ENCODE results near the gene EIF2AK3.

EIF2AK3 gene

DNA sequence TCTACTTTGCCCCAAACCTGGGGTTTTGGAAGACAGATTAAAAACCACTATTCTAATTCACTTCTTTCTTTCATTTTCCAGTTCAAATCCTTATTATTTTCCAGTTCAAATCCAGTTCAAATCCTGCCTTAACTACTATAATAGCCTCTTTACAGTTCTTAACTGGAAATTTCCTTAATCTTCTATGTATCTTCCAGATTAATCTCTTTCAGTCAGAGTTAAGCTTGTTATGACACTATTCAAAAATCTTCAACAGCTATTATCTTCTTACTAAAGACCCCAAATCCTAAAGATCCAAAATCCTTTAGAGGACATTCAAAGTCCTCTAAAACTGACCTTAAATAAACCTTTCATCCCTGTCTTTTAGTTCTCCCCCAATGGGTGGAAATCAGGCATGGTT lies 30.1 kb downstream of the EIF2AK3 start:
- no peak overlapping the region for H3K4me3 Mint-ChIP-seq
- H3K36me3 Mint-ChIP-seq (ENCODE audit: low read depth), result peaks cover 12% of the 10 kb centered on the region
- H3K4me1 Mint-ChIP-seq (ENCODE audit: low read depth), result peaks cover 18% of the 10 kb centered on the region
- H3K27ac Mint-ChIP-seq, result no peak overlapping the region
- no peaks in the 10 kb centered on the region for H3K27me3 Mint-ChIP-seq (ENCODE audit: low read depth)
- H3K9me3 Mint-ChIP-seq, result no peaks in the 10 kb centered on the region

DNA sequence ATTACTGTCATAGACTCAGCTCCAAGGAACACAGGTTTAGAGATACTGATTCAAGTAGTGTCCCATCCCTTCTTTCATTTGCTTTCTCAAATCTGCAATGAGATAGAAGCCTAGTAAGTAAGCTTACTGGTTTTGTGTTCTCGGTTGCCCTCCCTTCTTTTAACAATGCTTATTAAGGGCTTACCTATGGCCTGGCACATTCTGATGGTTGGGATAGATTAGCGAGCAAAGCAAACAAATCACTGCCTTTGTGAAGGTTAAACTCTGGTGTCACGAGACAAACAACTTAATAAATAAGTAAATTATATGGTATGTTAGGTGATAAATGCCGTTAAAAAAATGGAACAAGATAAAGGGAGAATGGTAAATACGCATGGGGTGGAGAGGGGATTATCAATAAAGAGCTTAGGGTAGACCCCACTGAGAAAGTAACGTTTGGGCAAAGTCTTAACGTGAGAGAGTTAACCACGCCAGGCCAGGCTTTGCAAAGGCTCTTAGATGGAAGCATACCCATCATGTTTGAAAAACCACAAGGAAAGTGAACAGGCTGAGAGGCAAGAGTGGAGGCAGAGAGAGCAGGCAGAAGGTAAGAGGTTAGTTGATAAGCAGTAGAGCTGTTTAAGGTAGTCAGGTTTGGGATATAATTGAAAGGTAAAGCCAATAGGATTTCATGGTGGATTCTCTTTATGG lies 31.0 kb downstream of the EIF2AK3 start:
- Mint-ChIP-seq H3K36me3 (ENCODE audit: low read depth) (peaks cover 12% of the 10 kb centered on the region), H3K27ac (no peak overlapping the region), H3K27me3 (ENCODE audit: low read depth) (no peaks in the 10 kb centered on the region), H3K9me3 (no peaks in the 10 kb centered on the region), H3K4me1 (ENCODE audit: low read depth) (peaks cover 17% of the 10 kb centered on the region), H3K4me3 (no peak overlapping the region)

DNA sequence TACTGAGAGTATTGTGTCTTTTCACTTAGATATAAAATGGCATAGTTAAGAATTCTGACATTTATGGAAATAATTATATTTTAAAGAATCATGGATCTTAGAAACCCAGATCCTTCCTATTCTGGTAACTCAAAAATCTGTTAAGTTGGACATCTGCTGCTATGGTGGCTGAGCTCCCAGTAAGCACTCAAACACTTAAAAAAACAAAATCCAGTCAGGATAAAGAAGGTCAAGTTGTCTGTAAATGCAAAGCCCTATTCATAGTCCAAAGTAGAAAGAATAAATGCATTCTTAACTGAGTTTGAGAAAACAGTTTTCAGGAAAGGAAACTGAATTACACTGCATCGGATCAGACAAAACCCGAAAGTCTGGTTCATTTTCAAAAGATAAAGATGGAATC lies 35.6 kb downstream of the EIF2AK3 start:
- Mint-ChIP-seq H3K27me3 (ENCODE audit: low read depth) (no peaks in the 10 kb centered on the region), H3K4me1 (ENCODE audit: low read depth) (peaks cover 5% of the 10 kb centered on the region), H3K4me3 (no peak overlapping the region), H3K9me3 (no peaks in the 10 kb centered on the region), H3K36me3 (ENCODE audit: low read depth) (peaks cover 32% of the 10 kb centered on the region), H3K27ac (no peak overlapping the region)

DNA sequence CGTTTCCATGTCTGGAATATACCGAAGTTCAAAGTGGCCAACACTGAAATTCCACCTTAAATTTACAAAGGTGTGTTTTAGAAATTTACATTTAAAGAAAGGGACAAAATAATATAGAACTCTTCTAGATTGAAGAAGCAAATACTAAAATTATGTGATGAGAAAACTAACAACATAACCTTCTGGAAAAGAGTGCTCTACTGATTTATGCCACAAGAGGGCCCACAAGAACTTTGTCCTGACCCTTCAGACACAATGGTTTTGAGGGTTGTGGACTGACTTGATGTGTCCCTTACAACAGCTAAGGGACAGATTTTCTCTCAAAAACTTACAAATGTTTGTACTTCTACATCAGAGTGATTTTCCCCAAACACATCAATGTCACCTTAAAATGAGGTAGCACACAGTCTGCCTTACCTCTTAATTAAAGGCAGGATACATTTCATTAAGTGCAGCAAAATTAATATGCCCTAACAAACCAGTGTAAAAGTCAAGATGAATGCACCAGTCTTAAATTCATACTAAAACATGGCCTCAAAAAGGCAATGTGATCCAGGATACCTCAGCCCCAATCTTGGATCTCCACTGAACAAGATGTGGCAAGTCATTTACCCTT lies 36.2 kb downstream of the EIF2AK3 start:
- Mint-ChIP-seq H3K36me3 (ENCODE audit: low read depth) (peaks cover 32% of the 10 kb centered on the region), H3K27me3 (ENCODE audit: low read depth) (no peaks in the 10 kb centered on the region), H3K9me3 (no peaks in the 10 kb centered on the region), H3K4me1 (ENCODE audit: low read depth) (peaks cover 3% of the 10 kb centered on the region), H3K27ac (no peak overlapping the region), H3K4me3 (no peak overlapping the region)

DNA sequence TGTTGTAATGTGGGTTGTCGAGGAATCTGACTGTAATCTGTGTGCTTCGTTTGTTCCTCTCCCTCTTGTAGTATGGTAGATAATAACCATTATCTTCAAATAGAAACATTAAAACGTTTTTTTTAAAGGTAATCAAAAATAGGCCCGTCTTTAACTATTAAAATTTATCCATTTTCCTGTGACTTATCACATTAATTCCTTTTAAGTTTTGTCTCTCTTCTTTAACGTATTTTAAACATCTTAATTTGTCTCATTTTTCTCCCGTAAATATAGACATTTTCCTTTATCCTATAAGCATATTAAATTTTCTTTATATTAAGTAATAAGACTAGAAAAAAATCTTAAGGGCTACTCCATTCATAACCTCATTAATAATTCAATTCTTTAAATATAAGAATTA lies 41.3 kb downstream of the EIF2AK3 start:
- Mint-ChIP-seq H3K4me3 (no peak overlapping the region), H3K4me1 (ENCODE audit: low read depth) (no peaks in the 10 kb centered on the region), H3K9me3 (no peaks in the 10 kb centered on the region), H3K36me3 (ENCODE audit: low read depth) (peaks cover 41% of the 10 kb centered on the region), H3K27me3 (ENCODE audit: low read depth) (no peaks in the 10 kb centered on the region), H3K27ac (no peak overlapping the region)

DNA sequence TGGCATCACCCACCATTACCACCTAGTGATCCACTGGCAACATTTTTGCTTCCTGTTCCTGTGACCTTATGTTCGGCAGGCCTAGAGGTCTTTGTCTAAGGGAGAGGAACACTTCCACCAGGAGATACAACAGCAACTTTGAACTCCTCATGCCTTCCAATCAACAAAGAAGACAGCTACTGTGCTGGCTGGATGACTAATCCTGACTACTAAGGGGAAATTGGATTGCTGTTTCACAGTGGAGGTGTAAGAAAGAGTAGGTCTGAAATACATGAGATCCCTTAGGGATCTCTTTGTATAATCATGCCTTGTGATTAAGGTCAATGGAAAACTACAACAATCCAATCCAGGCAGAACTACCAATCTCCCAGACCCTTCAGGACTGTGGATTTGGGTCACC lies 45.2 kb downstream of the EIF2AK3 start:
- Mint-ChIP-seq H3K27ac (no peak overlapping the region), H3K4me1 (ENCODE audit: low read depth) (no peaks in the 10 kb centered on the region), H3K27me3 (ENCODE audit: low read depth) (no peaks in the 10 kb centered on the region), H3K36me3 (ENCODE audit: low read depth) (peaks cover 37% of the 10 kb centered on the region), H3K9me3 (no peaks in the 10 kb centered on the region), H3K4me3 (no peak overlapping the region)

DNA sequence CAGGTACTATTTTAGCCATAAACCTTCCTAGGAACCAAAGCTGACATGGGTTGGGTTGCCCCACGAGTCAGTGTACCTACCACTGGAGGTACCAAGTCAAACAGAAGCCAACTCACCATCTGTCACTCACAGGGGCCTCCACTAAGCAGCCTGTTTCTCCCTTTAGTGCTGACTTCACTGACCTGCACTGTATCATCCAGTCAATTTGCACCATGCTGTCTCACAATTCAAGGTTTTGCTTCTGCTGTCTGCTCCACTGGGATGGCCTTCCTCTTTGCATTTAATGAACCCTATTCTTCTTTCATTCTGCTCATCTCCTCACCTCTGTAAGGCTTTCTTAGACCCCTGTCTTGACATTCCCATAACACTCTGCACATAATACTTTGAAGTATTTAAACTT lies 47.2 kb downstream of the EIF2AK3 start:
- H3K9me3 Mint-ChIP-seq, result no peaks in the 10 kb centered on the region
- H3K4me3 Mint-ChIP-seq, result no peak overlapping the region
- H3K27ac Mint-ChIP-seq, result no peak overlapping the region
- H3K36me3 Mint-ChIP-seq (ENCODE audit: low read depth), result peaks cover 39% of the 10 kb centered on the region
- peaks cover 6% of the 10 kb centered on the region for H3K4me1 Mint-ChIP-seq (ENCODE audit: low read depth)
- H3K27me3 Mint-ChIP-seq (ENCODE audit: low read depth), result no peaks in the 10 kb centered on the region

DNA sequence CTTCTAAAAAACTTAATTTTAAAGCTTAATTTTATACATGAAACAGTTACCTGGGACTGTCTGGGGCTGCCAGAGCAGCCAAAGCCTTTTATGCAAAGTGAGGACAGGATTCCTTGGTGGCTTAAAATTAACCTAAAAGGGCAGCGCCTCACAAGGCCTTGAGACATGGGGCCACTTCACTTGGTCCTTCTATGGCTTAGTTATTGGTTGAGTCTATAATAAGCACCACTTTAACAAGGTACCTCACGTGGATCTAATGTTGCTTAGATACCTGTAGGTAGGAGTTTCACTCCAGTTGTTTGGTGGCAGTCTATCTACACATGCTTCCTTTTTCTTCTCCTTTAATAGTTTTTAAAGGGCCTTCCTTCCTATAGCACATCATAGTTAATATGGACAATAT lies 51.6 kb downstream of the EIF2AK3 start:
- no peaks in the 10 kb centered on the region for H3K27me3 Mint-ChIP-seq (ENCODE audit: low read depth)
- no peak overlapping the region for H3K27ac Mint-ChIP-seq
- no peaks in the 10 kb centered on the region for H3K9me3 Mint-ChIP-seq
- H3K4me3 Mint-ChIP-seq, result no peak overlapping the region
- peaks cover 46% of the 10 kb centered on the region for H3K36me3 Mint-ChIP-seq (ENCODE audit: low read depth)
- peaks cover 18% of the 10 kb centered on the region for H3K4me1 Mint-ChIP-seq (ENCODE audit: low read depth)

DNA sequence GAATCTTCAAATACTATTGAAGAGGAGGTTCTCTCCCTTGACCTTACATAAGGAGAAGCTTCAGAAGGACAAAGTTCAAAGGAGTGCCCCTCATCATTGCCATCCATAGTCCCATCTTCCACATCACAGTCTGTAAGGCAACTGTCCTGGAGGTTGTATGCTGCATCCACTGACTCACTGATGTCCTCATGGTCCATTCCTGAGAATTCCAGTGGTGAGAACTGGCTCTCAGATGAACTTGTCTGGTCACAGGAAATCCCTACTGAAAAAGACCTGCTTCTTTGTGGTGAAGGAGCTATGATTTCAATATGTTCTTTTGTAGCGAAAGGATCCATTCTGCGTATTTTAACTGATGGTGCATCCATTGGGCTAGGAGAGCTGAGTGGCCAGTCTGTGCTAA lies 52.2 kb downstream of the EIF2AK3 start:
- Mint-ChIP-seq H3K36me3 (ENCODE audit: low read depth) (peaks cover 50% of the 10 kb centered on the region), H3K27me3 (ENCODE audit: low read depth) (no peaks in the 10 kb centered on the region), H3K27ac (peak overlapping the region; percentile 10), H3K9me3 (no peaks in the 10 kb centered on the region), H3K4me1 (ENCODE audit: low read depth) (peaks cover 18% of the 10 kb centered on the region), H3K4me3 (no peak overlapping the region)

DNA sequence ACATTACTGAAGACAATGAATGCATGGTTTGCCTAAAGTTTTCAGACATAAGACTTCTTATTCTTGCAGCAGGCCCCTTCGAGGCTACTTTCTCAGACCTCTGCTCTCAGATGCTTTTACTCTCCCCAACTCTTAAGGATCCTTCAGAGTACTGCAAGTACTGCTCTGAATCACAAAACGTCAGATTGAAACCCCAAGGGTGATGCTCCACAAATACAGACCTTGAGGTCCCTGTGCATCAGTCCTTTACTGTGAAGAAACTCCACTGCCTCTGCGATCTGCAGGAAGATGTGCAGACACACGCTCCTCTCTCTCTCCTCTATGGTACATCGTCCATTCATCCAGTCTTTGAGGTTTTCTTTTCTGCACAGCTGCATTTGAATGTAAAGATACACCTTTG lies 52.8 kb downstream of the EIF2AK3 start:
- Mint-ChIP-seq H3K27me3 (ENCODE audit: low read depth) (no peaks in the 10 kb centered on the region), H3K4me3 (no peak overlapping the region), H3K27ac (peak overlapping the region; percentile 26), H3K9me3 (no peaks in the 10 kb centered on the region), H3K4me1 (ENCODE audit: low read depth) (peaks cover 20% of the 10 kb centered on the region), H3K36me3 (ENCODE audit: low read depth) (peaks cover 49% of the 10 kb centered on the region)

DNA sequence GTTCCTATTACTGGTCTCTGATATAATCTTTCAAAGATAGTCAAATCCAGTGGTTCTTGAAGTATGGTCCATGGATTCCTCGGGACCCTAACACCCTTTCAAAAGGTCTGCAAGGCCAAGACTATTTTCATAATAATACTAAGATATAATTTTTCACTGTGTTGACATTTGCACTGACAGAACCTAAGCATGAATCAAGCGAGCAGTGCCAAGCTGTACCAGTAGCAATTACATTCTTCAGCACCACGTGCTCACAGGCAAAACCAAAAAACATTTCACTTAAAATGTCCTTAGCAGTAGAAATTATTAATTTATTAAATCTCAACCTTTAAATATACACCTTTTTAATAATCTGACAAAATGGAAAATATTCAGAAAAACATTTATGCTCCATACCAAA lies 59.1 kb downstream of the EIF2AK3 start:
- Mint-ChIP-seq H3K4me3 (no peak overlapping the region), H3K27me3 (ENCODE audit: low read depth) (no peaks in the 10 kb centered on the region), H3K4me1 (ENCODE audit: low read depth) (peaks cover 7% of the 10 kb centered on the region), H3K36me3 (ENCODE audit: low read depth) (peaks cover 31% of the 10 kb centered on the region), H3K27ac (no peak overlapping the region), H3K9me3 (no peaks in the 10 kb centered on the region)

DNA sequence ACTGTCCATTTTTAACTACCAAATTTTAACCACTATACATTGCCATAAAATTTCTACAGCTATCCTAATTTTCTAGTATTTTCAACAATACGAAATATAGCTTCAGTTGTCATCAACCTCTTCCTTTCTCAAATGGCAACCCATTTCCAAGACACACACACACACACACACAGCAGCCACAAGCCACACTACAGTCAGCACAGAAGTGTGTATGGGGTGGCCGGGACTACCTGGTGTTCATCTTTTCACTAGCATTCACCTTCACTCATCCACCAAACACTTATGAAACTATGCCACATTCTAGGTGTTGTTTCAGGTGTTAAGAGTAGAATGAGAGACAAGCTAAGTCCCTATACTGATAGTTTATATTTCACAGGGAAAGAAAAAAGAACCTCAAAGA lies 62.9 kb downstream of the EIF2AK3 start:
- Mint-ChIP-seq H3K4me3 (no peak overlapping the region), H3K27me3 (ENCODE audit: low read depth) (no peaks in the 10 kb centered on the region), H3K36me3 (ENCODE audit: low read depth) (peaks cover 32% of the 10 kb centered on the region), H3K27ac (no peak overlapping the region), H3K9me3 (no peaks in the 10 kb centered on the region), H3K4me1 (ENCODE audit: low read depth) (peaks cover 16% of the 10 kb centered on the region)

DNA sequence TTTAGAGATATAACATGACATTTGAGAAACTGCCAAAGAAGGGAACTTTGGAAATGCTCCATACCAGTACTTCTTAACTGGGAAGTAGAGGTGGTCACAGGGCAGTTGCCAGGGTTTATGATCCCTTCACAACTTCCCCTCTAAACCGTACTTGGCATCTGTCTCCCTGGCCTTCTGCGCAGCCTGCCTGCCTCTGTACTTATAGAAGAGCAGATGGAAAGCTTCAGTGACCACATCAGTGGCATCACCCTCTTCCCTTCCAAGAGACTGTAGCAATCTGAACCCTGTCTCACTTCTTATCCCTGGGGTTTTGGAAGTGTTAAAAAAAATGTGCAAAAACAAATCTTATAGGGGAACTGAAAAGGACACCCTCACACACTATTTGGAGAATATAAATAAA lies 64.1 kb downstream of the EIF2AK3 start:
- Mint-ChIP-seq H3K36me3 (ENCODE audit: low read depth) (peaks cover 30% of the 10 kb centered on the region), H3K27ac (no peak overlapping the region), H3K4me1 (ENCODE audit: low read depth) (peaks cover 16% of the 10 kb centered on the region), H3K27me3 (ENCODE audit: low read depth) (no peaks in the 10 kb centered on the region), H3K9me3 (no peaks in the 10 kb centered on the region), H3K4me3 (no peak overlapping the region)

DNA sequence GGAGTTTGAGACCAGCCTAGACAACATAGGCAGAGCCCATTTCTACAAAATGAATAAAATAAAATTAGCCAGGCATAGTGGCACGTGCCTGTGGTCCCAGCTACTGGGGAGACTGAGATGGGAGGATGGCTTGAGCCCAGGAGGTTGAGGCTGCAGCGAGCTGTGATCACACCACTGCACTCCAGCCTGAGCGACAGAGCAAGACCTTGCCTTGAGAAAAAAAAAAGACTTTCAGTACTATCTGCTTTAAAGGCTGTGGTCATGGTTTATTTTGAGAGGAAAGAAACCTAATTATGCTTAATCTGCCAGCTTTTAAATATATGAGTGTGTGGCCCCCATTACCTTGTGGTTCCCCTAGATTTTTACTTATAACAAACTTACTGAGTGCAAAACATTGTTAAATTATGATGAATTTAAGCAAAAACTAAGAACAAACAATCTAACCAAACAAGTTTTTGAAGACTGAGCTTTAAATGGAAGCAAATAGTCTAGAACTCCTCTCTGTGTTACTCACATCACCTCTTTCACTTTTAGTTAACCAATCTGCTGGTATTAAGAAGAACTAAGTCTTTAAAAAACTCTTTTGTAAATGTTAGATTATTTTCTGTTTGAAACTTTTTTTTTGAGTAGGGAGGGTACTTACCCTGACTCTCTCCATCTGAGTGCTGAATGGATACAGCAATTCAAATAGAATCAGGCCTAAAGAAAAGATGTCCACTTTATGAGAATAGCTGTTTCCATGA lies 65.4 kb downstream of the EIF2AK3 start:
- H3K27ac Mint-ChIP-seq, result peak overlapping the region; percentile 41
- peaks cover 25% of the 10 kb centered on the region for H3K36me3 Mint-ChIP-seq (ENCODE audit: low read depth)
- no peaks in the 10 kb centered on the region for H3K27me3 Mint-ChIP-seq (ENCODE audit: low read depth)
- H3K4me1 Mint-ChIP-seq (ENCODE audit: low read depth), result peaks cover 16% of the 10 kb centered on the region
- no peaks in the 10 kb centered on the region for H3K9me3 Mint-ChIP-seq
- no peak overlapping the region for H3K4me3 Mint-ChIP-seq

Data from T-helper 1 cell treated with Interleukin-12 subunit alpha and Interleukin-12 subunit beta and Interleukin-4 antibody, amounts not matched to agents 30 μg/mL and 1 μg/mL, for 36 hours (primary cell).